Osteocyte (in vitro differentiated cells): ENCODE measurements around the gene PTPRC. TPM values are rescaled to one million over a fixed set of nuclear protein-coding genes. Genes with fewer than 3 reads are reported as not detected.

ENCODE experiments used
- DNase-seq: peaks from one replicate; pipeline ENCODE4 v3.0.0; 2021; ENCODE audit warnings: mixed read lengths; ENCODE audit not compliant: unreplicated experiment; ENCODE audit errors: extremely low spot score
- H3K27ac Mint-ChIP-seq: one replicate; pipeline ENCODE4 v1.8.0; 2021; ENCODE audit warnings: mild to moderate bottlenecking, mixed read lengths; ENCODE audit not compliant: unreplicated experiment
- H3K27me3 Mint-ChIP-seq: one replicate; pipeline ENCODE4 v1.8.0; 2021; ENCODE audit warnings: mixed read lengths; ENCODE audit not compliant: unreplicated experiment
- H3K36me3 Mint-ChIP-seq: one replicate; pipeline ENCODE4 v1.8.0; 2021; ENCODE audit warnings: mixed read lengths; ENCODE audit not compliant: unreplicated experiment
- H3K4me1 Mint-ChIP-seq: one replicate; pipeline ENCODE4 v1.8.0; 2021; ENCODE audit warnings: mixed read lengths; ENCODE audit not compliant: unreplicated experiment
- H3K4me3 Mint-ChIP-seq: one replicate; pipeline ENCODE4 v1.8.0; 2021; ENCODE audit warnings: mild to moderate bottlenecking, moderate library complexity, mixed read lengths; ENCODE audit not compliant: unreplicated experiment
- H3K9me3 Mint-ChIP-seq: one replicate; pipeline ENCODE4 v1.8.0; 2021; ENCODE audit warnings: mixed read lengths; ENCODE audit not compliant: unreplicated experiment
- total RNA-seq: library from RNA; stranded (reverse); gene quantifications from 2 replicates; pipeline ENCODE4 v1.2.1, GENCODE V29; 2021
- TF ChIP-seq, protein P1 (sequence below): fragments of 200-600 bp; sonication (generic); IDR thresholded peaks from 2 replicates; pipeline ENCODE4 v1.5.0; 2021; ENCODE audit warnings: antibody characterized with exemption, mild to moderate bottlenecking, moderate library complexity

Gene PTPRC
- total RNA-seq, 1 donor from 2014 or later = not detected

DNA sequence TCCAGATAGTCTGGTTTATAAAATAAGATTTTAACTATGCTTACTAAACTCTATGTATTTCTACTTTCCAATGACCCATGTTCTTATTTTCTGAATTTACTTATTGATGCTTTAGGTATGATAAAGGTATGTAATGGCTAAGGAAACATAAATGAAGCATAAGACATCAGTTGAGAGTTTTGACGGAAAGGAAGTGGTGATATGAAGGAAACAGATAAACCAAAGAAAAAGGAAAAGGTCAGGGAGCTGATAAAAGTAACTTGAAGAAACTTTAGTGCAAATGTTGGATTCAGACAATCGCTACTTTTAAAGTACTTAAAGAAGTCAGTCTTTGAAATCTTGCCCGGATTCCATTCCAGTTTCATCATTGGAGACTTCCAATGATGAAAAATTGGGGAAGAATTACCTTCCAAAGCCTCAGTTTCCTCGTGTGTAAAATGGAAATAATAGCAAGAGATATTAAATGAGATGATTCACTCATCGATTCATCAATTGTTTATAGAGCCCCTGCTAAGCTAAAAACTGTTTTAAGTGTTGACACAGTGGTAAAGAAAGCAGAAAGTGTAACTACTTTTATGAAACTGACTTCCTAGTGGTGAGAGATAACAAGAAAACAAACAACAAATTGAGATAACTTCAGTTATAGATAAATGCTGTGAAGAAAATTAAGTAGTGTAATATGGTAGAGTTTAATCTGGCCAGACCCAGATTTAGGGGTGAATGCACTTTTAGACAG lies 10.6 kb downstream of the PTPRC start:
- Mint-ChIP-seq H3K4me1 (no peaks in the 10 kb centered on the region), H3K27ac (no peak overlapping the region), H3K36me3 (no peaks in the 10 kb centered on the region), H3K9me3 (peaks cover 11% of the 10 kb centered on the region), H3K4me3 (no peak overlapping the region), H3K27me3 (no peaks in the 10 kb centered on the region)
- no peak for DNase-seq
- TF ChIP-seq, protein P1, sequence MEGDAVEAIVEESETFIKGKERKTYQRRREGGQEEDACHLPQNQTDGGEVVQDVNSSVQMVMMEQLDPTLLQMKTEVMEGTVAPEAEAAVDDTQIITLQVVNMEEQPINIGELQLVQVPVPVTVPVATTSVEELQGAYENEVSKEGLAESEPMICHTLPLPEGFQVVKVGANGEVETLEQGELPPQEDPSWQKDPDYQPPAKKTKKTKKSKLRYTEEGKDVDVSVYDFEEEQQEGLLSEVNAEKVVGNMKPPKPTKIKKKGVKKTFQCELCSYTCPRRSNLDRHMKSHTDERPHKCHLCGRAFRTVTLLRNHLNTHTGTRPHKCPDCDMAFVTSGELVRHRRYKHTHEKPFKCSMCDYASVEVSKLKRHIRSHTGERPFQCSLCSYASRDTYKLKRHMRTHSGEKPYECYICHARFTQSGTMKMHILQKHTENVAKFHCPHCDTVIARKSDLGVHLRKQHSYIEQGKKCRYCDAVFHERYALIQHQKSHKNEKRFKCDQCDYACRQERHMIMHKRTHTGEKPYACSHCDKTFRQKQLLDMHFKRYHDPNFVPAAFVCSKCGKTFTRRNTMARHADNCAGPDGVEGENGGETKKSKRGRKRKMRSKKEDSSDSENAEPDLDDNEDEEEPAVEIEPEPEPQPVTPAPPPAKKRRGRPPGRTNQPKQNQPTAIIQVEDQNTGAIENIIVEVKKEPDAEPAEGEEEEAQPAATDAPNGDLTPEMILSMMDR = no peak

DNA sequence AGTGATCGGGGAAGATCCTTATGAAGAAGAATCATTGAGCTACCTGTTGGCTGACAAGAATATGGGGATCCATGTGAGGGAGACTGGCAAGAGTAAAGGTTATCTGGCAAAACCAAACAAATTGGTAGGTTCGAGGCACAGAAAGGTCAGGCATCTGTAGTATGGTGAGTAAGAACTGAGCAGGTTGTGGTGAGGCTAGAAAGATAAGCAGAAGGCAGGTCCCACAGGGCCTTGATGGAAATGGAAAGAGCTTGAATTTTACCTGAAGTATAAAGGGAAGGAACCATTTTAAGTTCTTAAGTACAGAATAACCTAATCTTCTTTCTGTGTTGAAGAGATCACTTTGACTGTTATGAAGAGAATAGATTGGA lies 11.1 kb downstream of the PTPRC start:
- Mint-ChIP-seq H3K36me3 (no peaks in the 10 kb centered on the region), H3K4me3 (no peak overlapping the region), H3K9me3 (peaks cover 11% of the 10 kb centered on the region), H3K4me1 (no peaks in the 10 kb centered on the region), H3K27me3 (no peaks in the 10 kb centered on the region), H3K27ac (no peak overlapping the region)
- TF ChIP-seq, protein P1 = no peak
- DNase-seq = no peak

DNA sequence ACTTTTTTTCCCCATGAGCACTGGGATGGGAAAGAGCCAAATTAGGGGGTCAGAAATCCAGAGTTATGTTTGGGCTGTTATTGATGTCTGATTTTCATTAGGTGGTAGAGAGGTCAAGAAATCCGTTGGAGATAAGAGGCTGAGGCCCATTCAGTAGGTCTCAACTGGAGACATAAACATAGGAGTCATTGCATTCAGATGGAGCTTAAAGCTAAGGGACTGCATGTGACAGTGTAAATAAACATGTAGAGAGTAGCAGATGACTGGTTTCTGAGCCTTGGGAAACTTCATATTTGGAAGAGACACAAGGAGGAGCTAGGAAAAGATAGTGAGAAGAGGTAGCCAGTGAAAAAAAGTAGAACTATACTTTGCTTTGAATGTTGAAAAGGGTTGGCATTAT lies 11.7 kb downstream of the PTPRC start:
- DNase-seq = no peak
- H3K36me3 Mint-ChIP-seq = no peaks in the 10 kb centered on the region
- H3K27me3 Mint-ChIP-seq = no peaks in the 10 kb centered on the region
- no peak overlapping the region for H3K4me3 Mint-ChIP-seq
- peaks cover 11% of the 10 kb centered on the region for H3K9me3 Mint-ChIP-seq
- TF ChIP-seq, protein P1 = no peak
- H3K27ac Mint-ChIP-seq = no peak overlapping the region
- peaks cover 2% of the 10 kb centered on the region for H3K4me1 Mint-ChIP-seq

DNA sequence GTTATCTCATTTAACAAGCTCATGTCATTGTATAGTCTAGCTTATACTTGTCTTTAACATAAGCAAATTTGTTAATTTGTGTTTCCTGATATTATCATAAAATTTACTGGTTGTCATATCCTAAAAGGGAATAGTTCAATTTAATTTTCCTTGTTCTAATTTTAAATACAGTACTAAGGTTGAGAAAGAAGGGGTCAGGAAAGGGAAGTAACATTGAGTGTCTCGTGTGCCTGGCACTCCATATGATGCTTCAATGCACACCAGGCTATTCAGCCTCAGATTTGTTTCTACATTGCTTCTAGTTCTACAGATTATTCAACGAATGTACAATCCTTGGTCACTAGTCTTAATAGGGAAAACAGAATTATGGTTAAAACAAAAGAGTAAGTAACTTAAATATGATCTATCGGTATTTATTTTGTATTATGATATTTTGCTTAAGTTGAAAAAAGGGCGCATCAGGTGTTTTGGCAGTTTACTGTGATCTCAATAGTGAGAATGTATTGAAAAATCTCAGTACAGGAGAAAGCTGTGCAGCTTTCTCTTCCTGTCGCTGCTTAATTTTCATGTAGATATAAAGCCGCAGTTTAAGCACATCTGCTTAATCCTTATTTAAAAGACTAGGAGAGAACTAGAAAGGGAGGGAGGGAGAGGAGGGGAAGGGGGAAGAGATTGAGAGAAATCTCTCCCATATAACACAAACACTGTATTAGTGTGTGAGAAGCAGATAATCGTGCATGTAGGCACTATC lies 13.0 kb downstream of the PTPRC start:
- Mint-ChIP-seq H3K27ac (no peak overlapping the region), H3K36me3 (no peaks in the 10 kb centered on the region), H3K4me3 (no peak overlapping the region), H3K4me1 (peaks cover 10% of the 10 kb centered on the region), H3K9me3 (peaks cover 11% of the 10 kb centered on the region), H3K27me3 (no peaks in the 10 kb centered on the region)
- TF ChIP-seq, protein P1 = no peak
- no peak for DNase-seq

DNA sequence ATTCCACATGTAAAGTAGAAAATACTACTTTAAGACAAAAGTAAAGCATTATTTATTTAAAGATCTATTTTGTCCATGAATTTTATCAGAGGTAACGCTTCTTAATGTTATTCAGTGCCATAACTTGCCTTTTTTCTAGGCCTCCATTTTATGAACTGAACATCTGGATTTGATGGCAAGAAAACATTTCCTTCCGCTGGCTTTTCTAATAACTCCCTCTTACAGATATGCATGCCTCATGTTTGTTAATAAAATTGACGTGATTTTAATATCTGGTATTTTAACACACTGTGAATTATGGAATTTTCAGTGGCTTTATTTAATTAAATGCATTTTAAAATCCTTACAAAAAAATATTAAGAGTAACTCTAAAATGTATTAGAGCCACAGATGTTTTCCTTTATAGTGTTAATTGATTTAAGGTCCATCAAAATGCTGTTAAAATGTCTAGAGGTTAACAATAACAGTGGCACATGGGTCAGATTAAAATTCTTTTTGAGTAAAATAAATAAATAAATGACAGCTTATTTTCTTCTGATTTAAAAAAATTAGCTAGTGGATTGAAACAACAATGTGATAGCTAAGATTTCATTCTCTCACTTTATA lies 15.1 kb downstream of the PTPRC start:
- peaks cover 8% of the 10 kb centered on the region for H3K9me3 Mint-ChIP-seq
- no peaks in the 10 kb centered on the region for H3K36me3 Mint-ChIP-seq

More for the DNA sequence above, 15.1 kb downstream of the PTPRC start:
- Mint-ChIP-seq H3K27me3 (no peaks in the 10 kb centered on the region), H3K27ac (no peak overlapping the region), H3K4me1 (peaks cover 26% of the 10 kb centered on the region), H3K4me3 (no peak overlapping the region)
- TF ChIP-seq, protein P1 = no peak
- DNase-seq = no peak
